H1 (cell line): ENCODE results near the gene WDR90. TPM values are rescaled to one million over a fixed set of nuclear protein-coding genes. Genes with fewer than 3 reads are reported as not detected.

ENCODE experiments used
- CTBP2 ChIP-seq: IDR thresholded peaks from 2 replicates; pipeline ENCODE4 v1.7.0; 2011; ENCODE audit warnings: borderline replicate concordance, mild to moderate bottlenecking, moderate library complexity, mixed read lengths, low read length; ENCODE audit not compliant: insufficient read depth, insufficient read length
- HDAC2 ChIP-seq, 2 experiments: fragments of 300-600 bp in 1 of 2; sonication (generic) in 1 of 2; IDR thresholded peaks; 2 replicates each; pipeline ENCODE4 v1.6.1; 2011 to 2012; ENCODE audit warnings: low read depth in 2 of 2, low read length in 2 of 2, mild to moderate bottlenecking in 2 of 2, moderate library complexity in 2 of 2, borderline replicate concordance in 1 of 2, inconsistent platforms in 1 of 2
- SAP30 ChIP-seq: fragments of 300-600 bp; sonication (generic); IDR thresholded peaks from 2 replicates; pipeline ENCODE4 v1.7.1; 2012; ENCODE audit warnings: low read length, moderate library complexity, mild to moderate bottlenecking, inconsistent platforms; ENCODE audit not compliant: insufficient read depth, insufficient replicate concordance
- SP2 ChIP-seq: IDR thresholded peaks from 2 replicates; pipeline ENCODE4 v1.6.1; 2012; ENCODE audit warnings: mild to moderate bottlenecking, low read length, inconsistent platforms
- polyA plus RNA-seq, 7 experiments: library from polyadenylated mRNA; depleted of rRNA in 3 of 7; stranded (reverse) in 5 of 7; unstranded in 2 of 7; fragments of >200 nt in 5 of 7; fragments of 200-250 nt in 2 of 7; gene quantifications; 1 replicate in 5 of 7; 2 replicates in 1 of 7; 4 replicates in 1 of 7; pipeline versions ENCODE4 v1.2.1 to v1.2.3, GENCODE V29; 2011 to 2013; ENCODE audit warnings: missing spikeins in 2 of 7, mixed read lengths in 2 of 7
- total RNA-seq: library from RNA; stranded (reverse); fragmentation: NEBNext Ultra II Directional; extraction: Animal tissue kit (Norgen Biotek cat#: 25700); gene quantifications from 2 replicates; pipeline ENCODE4 v1.2.1, GENCODE V29; 2021

WDR90 gene
- total and polyA plus RNA-seq, 2 of the 8 experiments (the other 6 are each of a cell fraction or from before 2014, with no cell fraction given), result 24.0 to 47.2 TPM

GRCh38 chr16:608019-608418, 41.1 kb upstream of the WDR90 start (continued):
- no peak for TF ChIP-seq HDAC2 (IDR thresholded peaks at IDR 0.05; ENCODE audit: borderline replicate concordance in 1 of 2, low read depth in 2 of 2, low read length in 2 of 2)
- TF ChIP-seq SAP30, result no peak
- no peak for TF ChIP-seq SP2
- no peak for TF ChIP-seq CTBP2
